Activated CD4-positive, CD25-positive, alpha-beta regulatory T cell treated with anti-CD3 and anti-CD28 coated beads, Interleukin-2, amount 50 U/mL, for 24 hours (primary cell): Measurements from ENCODE around the gene ZGPAT.
A peak's percentile ranks its signal among the peaks of the same experiment; 100 is the strongest.
"Not testable (repeated sequence)": the region's sequence is repeated elsewhere in the genome, so short reads cannot be mapped to it uniquely, and the experiment has no call there.

Experiments used
- ATAC-seq, 2 donors: fragments of 150-1000 bp; cut with Tn5 transposase; one replicate each; pipeline ENCODE4 v1.10.0; 2021; ENCODE audit warnings: mild to moderate bottlenecking in 1 of 2, moderate library complexity in 1 of 2

Gene ZGPAT

GRCh38 chr20:63703471-63703975 lies 4.3 kb upstream of the ZGPAT start:
- ATAC-seq = no peak

DNA sequence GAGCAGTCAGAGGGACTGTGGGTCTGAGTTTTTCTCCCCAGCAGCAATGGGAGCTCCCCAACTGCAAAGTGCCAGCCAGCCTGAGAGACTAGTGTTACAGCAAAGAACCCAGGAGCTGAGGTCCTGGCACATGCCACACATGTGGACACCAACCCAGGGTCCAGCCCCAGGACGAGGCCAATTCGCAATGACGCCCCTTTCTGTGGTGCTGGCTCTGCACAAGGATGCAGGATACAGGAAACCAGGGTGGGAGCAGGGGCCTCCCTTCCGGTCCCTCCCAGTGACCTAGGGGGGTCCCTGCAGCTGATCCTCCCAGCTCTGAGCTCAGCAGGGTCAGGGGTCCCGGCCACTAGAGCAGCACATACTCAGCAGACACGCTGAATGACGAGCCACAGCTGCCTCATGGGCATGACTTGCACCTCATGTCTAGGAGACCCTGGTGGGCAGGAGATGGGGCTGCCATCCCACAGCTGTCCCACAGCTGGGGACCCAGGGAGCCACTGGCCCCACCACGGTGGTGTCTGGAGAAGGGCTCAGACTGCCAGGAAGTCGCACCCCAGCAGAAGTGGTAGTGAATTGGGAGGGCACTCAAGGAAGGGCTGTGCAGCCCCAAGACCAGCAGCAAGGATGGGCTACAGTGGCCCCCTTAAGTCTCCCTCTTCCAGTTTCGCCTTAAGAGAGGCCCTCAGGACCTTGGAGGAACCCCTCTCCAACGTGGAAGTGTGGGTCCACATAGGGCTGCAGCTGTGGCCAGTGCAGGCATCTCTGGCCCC lies 3.7 kb upstream of the ZGPAT start:
- no peak for ATAC-seq

DNA sequence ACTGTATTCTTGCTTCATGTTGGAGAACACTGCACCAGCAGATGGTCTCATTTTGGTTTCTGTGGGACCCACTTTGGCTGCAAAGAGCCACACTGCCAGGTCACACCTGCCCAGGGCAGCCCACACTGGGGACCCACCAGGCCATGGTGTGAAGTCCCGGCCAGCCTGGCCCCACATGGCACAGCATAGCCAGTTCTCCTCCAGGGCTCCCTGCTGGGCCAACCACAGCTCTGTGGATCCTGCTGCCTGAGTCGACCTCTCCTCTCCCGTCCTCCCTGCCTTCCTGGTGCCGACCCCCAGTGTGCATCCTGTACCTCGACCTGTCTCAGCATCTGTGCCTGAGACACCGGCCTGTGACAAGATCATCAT lies 3.1 kb upstream of the ZGPAT start:
- no peak for ATAC-seq

- no peak for ATAC-seq
These were observed 2.4 kb upstream of the ZGPAT start for GRCh38 chr20:63705232-63706026.

DNA sequence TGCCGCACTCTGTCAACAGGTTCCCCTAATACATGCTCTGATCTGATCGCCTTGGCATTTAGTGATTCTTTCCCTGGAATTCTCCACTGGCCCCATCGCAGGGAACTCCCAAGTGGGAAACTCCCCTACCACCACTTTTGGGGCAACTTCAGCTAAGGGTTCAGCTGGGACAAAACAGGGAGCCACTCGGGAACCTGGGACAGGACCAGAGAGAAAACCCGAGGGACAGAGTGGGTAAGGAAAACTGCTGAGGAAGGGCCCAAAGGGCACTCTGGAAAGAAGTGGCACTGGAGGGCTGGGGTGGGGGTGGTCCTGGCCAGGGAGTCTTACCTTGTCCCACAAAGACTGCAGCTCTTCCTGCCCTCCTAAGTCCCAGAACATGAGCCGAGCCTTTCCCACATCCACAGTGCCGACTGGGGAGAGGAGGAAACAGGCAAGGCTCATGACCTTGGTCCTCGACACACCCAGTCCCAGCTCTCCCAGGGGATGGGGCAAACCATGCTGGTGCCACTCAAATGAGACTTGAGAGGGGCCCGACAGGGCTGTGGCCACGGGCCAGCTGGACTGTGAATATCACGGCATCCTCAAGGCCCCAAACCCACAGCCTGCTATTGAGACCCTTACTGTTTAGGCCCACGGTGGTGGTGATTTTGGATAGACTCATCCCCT lies 1.7 kb upstream of the ZGPAT start:
- ATAC-seq = no peak

DNA sequence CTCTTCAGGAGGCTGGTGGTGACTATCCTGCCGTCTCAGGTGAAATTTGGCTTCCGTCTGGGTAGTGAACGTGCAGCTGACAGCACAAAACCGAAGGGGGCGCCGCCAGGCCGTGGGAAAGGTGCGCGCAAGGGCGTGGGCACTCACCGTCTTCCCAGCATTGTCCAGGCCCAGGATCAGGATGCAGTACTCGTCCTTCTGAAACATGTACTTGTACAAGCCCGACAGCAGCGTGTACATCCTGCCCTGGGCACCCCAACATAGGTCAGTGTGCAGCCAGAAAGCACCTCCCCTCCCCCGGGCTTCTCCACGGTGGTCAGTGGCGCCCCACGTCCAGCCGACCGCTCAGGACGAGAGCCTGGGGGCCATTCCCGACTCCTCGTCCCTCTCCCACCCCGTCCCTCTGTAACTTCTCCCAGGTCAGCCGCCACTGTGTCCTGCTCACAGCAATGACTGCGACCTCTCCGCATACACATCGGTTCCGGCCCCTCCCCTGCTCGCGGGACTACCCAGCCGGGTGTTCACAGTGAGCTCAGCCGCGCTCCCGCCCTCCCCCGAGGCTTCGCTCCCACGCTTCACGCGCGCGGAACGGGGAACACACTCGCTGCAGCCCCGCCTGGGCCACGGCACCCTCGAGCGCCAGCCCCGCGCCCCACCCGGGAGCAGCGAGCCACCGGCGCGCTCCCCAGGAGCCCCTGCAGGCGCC lies 834 bp upstream of the ZGPAT start:
- ATAC-seq = peak; percentile 54 to 58

GRCh38 chr20:63708301-63709148 lies 686 bp downstream of the ZGPAT start:
- no peak for ATAC-seq

GRCh38 chr20:63709149-63709527 lies 1.3 kb downstream of the ZGPAT start:
- no peak for ATAC-seq

DNA sequence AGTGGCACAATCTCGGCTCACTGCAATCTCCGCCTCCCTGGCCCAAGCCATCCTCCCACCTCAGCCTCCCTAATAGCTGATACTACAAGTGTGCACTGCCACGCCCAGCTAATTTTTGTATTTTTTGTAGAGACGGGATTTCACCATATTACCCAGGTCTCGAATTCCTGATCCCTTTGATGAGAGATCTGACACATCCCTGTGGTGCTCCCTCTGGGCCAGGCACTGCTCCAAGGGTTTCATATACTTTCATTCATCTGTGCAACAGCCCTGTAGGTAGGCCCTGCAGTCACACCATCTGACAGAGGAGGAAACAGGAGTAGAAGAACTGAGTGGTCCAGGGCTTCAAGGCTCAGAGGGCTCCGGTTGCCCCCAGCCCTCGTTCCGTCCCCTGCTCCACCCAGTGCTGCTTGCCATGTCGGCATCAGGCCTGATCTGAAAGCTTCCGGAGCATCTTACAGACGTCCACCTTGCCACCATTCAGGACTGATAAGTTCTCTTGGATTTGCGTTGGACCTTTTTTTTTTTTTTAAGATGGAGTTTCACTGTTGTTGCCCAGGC lies 3.3 kb downstream of the ZGPAT start:
- no peak for ATAC-seq

- ATAC-seq = no peak
These were observed 4.4 kb downstream of the ZGPAT start for GRCh38 chr20:63712191-63712590.

DNA sequence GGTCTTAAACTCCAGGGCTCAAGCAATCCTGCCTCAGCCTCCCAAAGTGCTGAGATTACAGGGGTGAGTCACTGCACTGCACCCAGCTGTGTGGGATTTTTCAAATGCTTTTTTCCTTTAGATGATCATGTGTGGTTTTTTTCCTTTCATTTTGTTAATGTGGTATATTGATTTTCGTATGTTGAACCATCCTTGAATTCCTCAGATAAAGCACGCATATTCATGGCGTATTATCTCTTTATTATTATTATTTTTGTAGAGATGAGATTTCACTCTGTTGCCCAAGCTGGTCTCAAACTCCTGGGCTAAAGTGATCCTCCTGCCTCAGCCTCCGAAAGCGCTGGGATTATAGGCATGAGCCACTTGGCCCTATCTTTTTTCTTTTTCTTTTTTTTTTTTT lies 7.0 kb downstream of the ZGPAT start:
- ATAC-seq = no peak

DNA sequence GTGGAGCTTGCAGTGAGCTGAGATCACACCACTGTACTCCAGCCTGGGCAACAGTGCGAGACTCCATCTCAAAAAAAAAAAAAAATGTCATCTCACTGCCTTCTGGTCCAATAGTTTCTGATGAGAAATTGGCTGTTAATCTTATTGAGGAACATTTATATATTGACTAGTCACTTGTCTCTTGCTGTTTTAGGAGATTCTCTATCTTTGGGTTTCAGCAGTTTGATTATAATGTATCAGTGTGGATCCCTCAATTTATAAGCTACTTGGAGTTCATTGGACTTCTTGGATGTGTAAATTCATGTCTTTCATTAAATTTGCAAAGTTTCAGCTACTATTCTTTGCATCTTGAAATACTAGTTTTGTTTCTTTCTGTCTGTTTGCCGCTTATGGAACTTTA lies 11.2 kb downstream of the ZGPAT start:
- no peak for ATAC-seq

GRCh38 chr20:63722967-63723622 lies 15.3 kb downstream of the ZGPAT start:
- ATAC-seq = not testable (repeated sequence)

DNA sequence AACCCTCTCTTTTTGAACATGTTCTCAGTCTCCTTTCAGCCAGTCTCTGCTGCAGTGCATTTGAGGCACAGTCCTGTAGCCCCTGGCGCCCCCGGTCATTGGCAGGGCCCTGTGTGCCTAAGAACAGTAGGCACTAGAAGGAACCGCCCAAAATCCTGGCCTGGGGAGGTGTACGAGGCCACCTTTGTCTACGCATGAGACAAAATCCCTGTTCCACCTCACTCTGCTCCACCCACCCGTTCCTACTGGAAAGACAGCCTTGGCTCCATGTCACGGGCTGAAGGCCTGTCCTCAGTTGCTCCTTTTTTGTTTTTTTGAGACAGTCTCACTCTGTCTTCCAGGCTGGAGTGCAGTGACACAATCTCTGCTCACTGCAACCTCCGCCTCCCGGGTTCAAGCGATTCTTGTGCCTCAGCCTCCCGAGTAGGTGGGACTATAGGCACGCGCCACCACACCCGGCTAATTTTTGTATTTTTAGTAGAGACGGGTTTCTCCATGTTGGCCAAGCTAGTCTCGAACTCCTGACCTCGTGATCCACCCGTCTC lies 22.4 kb downstream of the ZGPAT start:
- ATAC-seq = not testable (repeated sequence)

DNA sequence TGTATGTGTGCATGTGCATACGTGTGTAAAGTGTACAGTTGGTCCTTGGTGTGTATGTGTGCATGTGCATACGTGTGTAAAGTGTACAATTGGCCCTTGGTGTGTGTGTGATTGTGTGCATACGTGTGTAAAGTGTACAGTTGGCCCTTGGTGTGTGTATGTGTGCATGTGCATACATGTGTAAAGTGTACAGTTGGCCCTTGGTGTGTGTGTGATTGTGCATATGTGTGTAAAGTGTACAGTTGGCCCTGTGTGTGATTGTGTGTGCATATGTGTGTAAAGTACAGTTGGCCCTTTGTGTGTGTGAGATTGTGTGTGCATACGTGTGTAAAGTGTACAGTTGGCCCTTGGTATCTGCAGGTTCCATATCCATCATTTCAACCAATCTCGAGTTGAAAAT lies 23.6 kb downstream of the ZGPAT start:
- no peak for ATAC-seq

- no peak for ATAC-seq
These were observed 24.6 kb downstream of the ZGPAT start for GRCh38 chr20:63732118-63733095.

DNA sequence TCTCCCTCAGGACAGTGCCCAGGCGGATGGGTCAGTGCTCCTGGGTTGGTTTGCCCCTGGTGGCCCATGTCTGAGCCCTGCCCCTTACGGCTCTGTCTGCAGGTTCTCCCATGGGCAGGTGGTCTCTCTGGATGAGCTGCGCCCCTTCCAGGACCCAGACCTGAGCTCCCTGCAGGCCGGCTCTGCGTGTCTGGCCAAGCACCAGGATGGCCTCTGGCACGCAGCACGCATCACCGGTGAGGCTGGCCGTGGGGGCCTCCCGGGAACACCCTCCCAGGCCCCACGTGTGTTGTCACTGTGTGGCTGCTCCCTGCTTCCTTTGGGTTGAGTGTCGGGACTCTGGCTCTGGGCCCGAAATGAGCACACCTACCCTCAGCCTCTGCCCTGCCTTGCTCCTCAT lies 25.3 kb downstream of the ZGPAT start:
- no peak for ATAC-seq

DNA sequence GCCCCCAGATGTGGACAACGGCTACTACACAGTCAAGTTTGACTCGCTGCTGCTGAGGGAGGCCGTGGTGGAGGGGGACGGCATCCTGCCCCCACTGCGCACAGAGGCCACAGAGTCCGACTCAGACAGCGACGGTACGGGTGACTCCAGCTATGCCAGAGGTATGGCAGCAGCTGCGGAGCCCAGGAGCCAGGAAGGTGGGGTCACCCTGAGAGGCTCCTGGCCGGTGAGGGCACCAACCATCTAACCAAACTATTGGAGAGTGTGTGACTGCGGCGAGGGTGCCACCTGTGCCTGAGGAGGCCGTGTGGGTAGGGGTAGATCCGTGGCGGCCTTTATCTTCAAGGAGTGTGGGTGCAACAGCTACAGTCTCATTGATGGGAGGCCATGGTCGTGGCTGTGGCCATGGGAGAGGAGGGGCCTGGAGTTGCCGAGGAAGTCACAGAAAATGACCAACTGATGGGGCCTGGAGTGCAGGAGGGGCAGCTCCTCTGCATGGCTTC lies 25.8 kb downstream of the ZGPAT start:
- no peak for ATAC-seq
